Cardiac muscle cell (in vitro differentiated cells and primary cell): ENCODE measurements around the gene STARD3. TPM values are rescaled to one million over a fixed set of nuclear protein-coding genes. Genes with fewer than 3 reads are reported as not detected.

Experiments
- DNase-seq, 2 donors: peaks; one replicate each; pipeline versions ENCODE4 v3.0.0 to v3.0.0-alpha.2; 2010 to 2017; ENCODE audit warnings: low read depth in 1 of 2, low spot score in 1 of 2
- H3K27ac ChIP-seq: fragments of 200-600 bp; sonication (generic); 2 replicates; pipeline ENCODE4 v1.5.1; 2016
- H3K27me3 ChIP-seq: fragments of 200-600 bp; sonication (generic); 2 replicates; pipeline ENCODE4 v1.6.0; 2016; ENCODE audit warnings: control low read depth
- H3K36me3 ChIP-seq: fragments of 200-600 bp; sonication (generic); 2 replicates; pipeline ENCODE4 v1.5.1; 2016; ENCODE audit warnings: control low read depth
- H3K4me1 ChIP-seq: fragments of 200-600 bp; sonication (generic); 2 replicates; pipeline ENCODE4 v1.8.1; 2017; ENCODE audit warnings: low read depth, mild to moderate bottlenecking, mixed run types
- H3K4me3 ChIP-seq: fragments of 200-600 bp; sonication (generic); 2 replicates; pipeline ENCODE4 v1.5.1; 2016; ENCODE audit warnings: mild to moderate bottlenecking
- H3K9me3 ChIP-seq: fragments of 200-600 bp; sonication (generic); 2 replicates; pipeline ENCODE4 v1.5.1; 2017; ENCODE audit warnings: low read depth, mild to moderate bottlenecking, control low read depth
- CTCF ChIP-seq: IDR thresholded peaks from 2 replicates; pipeline ENCODE4 v1.5.1; 2012; ENCODE audit warnings: low read depth, mild to moderate bottlenecking, low read length
- polyA plus RNA-seq: library from polyadenylated mRNA; unstranded; fragments of >200 nt; fragmentation: Nextera tagmentation; extraction: Ambion mirVana; gene quantifications from 2 replicates; pipeline ENCODE4 v1.2.1, GENCODE V29; 2016
- total RNA-seq: library from RNA; depleted of rRNA; stranded (reverse); fragments of >200 nt; gene quantifications from 2 replicates; pipeline ENCODE4 v1.2.3, GENCODE V29; 2016

Gene STARD3
- total and polyA plus RNA-seq, 2 experiments from 2014 or later, result 47.9 to 67.1 TPM

DNA sequence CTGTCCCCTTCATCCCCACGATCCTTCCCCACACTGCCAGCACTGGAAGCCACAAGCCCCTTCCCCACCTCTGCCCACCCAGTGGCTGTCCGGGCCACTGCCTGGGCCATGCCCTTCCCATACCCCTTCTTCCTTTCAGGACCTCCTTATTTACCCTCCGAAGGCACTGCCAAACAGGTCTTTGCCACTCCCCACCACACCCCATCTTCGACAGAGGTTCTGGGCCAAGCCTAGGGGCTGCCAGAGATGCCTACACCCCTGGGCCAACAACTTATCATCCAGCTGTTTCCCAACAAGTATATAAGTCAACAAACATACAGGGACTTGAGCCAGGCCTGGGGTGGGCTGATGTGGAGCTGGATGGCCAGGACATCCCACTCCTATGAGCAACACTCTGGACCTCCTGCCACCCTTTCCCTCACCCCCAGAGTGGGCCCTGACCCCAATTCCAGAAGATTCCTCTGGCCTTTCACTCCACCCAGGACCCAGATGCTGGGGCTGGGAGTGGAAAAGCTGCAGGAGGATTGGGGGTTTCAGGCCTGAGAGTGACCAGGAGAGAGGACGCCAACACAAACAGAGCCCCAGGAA, 11.7 kb upstream of the STARD3 start:
- Histone ChIP-seq H3K27ac (no peak overlapping the region), H3K36me3 (no peaks in the 10 kb centered on the region), H3K4me3 (no peak overlapping the region), H3K4me1 (peaks cover 16% of the 10 kb centered on the region), H3K9me3 (no peaks in the 10 kb centered on the region), H3K27me3 (peaks cover 47% of the 10 kb centered on the region)
- no peak for TF ChIP-seq CTCF
- DNase-seq, result peak in 1 of 2 donors; percentile 51

DNA sequence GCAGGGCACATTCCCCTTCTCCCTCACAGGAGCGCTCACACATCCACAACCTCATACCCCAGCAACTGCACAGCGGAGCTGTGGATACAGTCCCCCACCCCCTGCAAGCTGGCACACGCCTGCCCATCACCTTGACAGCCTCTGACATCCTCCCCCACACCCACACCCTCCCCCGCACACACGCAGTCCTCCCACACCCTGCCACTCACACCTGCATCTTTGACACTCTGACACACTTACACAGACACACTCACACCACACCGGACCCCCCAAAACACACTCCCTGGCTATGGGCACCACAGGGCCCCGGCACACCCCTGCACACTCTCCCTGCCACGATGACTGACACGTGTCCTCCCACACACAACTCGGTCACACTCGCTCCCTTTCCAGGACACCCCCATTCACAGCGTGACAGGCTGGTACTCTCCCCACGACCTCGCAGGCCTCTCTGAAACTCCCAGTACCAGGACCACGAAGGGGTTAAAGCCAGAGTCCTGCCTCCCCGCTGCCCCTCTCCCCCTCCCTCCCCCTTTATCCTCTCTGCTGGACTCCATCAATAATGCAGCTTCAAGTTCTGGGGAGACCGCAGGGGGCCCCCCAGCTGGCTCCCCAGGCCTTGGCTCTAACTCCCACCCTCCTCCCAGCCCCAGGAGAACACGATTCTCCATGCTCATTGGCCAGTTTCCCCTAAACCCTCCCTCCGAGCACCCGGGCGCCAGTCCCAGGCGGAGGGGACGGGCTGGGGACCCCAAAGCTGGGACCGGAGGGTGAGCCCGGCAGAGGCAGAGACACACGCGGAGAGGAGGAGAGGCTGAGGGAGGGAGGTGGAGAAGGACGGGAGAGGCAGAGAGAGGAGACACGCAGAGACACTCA, 10.5 kb upstream of the STARD3 start, which contains the start of gene PPP1R1B:
Gene PPP1R1B, plus strand, starts transcription at position 782 of the 876 bp plus-strand sequence. CDS start 441 bp downstream, outside the sequence.
- Histone ChIP-seq H3K4me3 (peak within 1 kb of the TSS; percentile 56), H3K4me1 (peaks cover 16% of the 10 kb centered on the region), H3K36me3 (no peaks in the 10 kb centered on the region), H3K9me3 (no peaks in the 10 kb centered on the region), H3K27me3 (peaks cover 36% of the 10 kb centered on the region), H3K27ac (no peak within 1 kb of the TSS)
- peak in 1 of 2 donors; percentile 52 for DNase-seq
- TF ChIP-seq CTCF, result no peak

GRCh38 chr17:39627047-39627711, 9.8 kb upstream of the STARD3 start:
- TF ChIP-seq CTCF, result no peak
- Histone ChIP-seq H3K27me3 (peaks cover 32% of the 10 kb centered on the region), H3K36me3 (no peaks in the 10 kb centered on the region), H3K4me3 (peak overlapping the region; percentile 56), H3K9me3 (no peaks in the 10 kb centered on the region), H3K27ac (no peak overlapping the region), H3K4me1 (peaks cover 16% of the 10 kb centered on the region)
- DNase-seq, result no peak

GRCh38 chr17:39627712-39628516, 9.0 kb upstream of the STARD3 start:
- peak overlapping the region; percentile 56 for H3K4me3 ChIP-seq
- H3K36me3 ChIP-seq, result no peaks in the 10 kb centered on the region
- no peak for TF ChIP-seq CTCF
- no peak overlapping the region for H3K27ac ChIP-seq
- H3K27me3 ChIP-seq, result peaks cover 32% of the 10 kb centered on the region
- no peak for DNase-seq
- H3K4me1 ChIP-seq, result peaks cover 16% of the 10 kb centered on the region
- H3K9me3 ChIP-seq, result no peaks in the 10 kb centered on the region
